ENCODE data around the gene ZBTB48.
A peak's percentile ranks its signal among the peaks of the same experiment; 100 is the strongest.
"Not testable (repeated sequence)": the region's sequence is repeated elsewhere in the genome, so short reads cannot be mapped to it uniquely, and the experiment has no call there.

The ZBTB48 gene

DNA sequence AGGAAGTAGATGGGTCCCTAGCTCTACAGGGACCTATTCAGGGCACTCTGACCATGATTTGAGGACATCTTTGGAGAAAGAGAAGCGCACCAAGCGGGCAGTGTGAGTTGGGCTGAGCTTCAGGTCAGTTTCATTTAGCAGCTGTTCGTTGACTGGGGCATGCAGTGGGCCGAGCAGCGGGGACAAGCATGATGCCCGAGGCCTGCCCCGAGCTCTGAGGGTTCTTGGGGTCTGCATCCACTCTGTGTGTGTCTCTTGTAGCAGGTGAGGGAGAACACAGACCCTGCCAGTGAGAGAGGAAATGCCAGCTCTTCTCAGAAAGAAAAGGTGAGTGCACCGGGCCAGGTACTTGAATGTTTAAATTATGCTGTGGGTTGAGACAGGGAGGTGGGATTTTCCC, 50.2 kb downstream of the ZBTB48 start:
- TF ChIP-seq CTCF (conservative IDR thresholded peaks at IDR 0.05; ENCODE audit: low read depth, low read length), result no peak
- no peak for DNase-seq (ENCODE audit: low read depth)
- no peak overlapping the region for H3K4me3 ChIP-seq (ENCODE audit: low read length)

- no peak overlapping the region for H3K4me3 ChIP-seq (ENCODE audit: low read length)
- no peak for TF ChIP-seq CTCF (conservative IDR thresholded peaks at IDR 0.05; ENCODE audit: low read depth, low read length)
- DNase-seq (ENCODE audit: low read depth), result no peak
Measured at GRCh38 chr1:6631058-6631457, 51.3 kb downstream of the ZBTB48 start.

DNA sequence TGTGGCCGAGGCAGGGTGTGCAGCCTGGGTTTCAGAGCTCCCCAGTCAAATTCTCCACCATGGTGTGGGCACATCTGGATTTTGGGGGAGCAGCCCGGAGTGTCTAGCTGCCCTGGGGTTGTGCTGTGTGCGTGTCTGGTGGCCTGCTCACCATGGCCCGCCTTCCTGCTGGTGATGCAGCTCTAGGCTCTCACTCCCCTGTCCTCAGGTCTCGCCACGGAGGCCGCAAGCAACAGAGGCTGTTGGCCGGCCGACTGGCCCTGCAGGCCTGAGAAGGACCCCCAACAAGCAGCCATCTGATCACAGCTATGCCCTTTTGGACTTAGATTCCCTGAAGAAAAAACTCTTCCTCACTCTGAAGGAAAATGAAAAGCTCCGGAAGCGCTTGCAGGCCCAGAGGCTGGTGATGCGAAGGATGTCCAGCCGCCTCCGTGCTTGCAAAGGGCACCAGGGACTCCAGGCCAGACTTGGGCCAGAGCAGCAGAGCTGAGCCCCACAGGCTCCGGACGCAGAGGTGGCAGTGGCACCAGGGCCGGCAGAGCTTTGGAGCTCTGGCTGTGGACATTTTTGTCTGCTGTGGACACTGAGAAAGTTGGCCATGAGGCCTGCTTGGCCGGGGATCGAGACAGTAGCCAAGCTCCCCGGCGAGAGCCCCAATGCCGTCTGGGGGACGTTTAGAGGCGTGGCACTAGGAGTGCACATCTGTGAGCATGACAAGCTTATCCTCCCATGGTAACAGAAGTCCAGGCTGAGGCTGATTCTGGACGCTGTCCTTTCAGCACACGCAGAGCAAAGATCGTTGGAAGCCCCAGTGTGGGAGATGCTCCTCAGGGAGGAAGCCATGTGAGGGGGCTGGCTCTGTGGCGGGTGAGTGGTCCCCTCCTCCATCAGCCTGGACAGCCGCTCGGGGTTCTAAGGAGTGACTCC, 53.1 kb downstream of the ZBTB48 start:
- no peak for DNase-seq (ENCODE audit: low read depth)
- no peak overlapping the region for H3K4me3 ChIP-seq (ENCODE audit: low read length)
- no peak for TF ChIP-seq CTCF (conservative IDR thresholded peaks at IDR 0.05; ENCODE audit: low read depth, low read length)

DNA sequence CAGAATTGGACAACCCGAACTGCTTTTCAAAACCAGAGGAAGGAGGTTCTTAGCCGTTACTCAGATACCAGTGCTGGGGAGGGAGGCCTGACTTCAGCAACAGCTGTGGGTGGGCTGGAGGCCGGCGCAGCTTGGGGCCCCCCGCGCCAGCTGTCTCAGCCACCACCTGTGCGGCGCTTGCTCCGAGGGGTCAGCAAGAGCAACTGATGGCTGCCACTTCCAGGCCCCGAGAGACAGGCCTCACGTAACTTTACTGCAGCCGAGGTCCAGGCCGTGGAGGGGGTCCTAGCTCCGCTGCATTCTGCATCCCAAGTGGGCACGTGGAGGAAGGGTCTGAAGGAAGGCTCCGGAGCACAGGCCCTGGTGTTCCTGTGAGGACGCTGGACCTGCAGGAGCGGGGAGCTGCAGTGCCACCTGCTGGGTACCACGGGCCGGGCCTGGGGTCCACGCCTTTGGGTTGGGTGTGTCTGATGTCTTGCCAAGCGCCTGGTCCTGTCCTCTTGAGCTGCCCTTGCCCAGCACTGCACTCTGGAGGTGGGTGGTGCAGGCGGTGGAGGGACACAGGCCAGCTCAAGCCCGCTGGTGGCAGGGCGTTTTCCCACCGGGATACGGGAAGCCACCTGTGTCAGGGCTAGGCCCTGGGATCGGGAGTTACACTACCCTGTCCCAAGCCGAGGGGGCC, 54.7 kb downstream of the ZBTB48 start:
- DNase-seq (ENCODE audit: low read depth), result no peak
- TF ChIP-seq CTCF (conservative IDR thresholded peaks at IDR 0.05; ENCODE audit: low read depth, low read length), result peak; percentile 75
- H3K4me3 ChIP-seq (ENCODE audit: low read length), result no peak overlapping the region

GRCh38 chr1:6635161-6635909, 55.5 kb downstream of the ZBTB48 start:
- no peak overlapping the region for H3K4me3 ChIP-seq (ENCODE audit: low read length)
- no peak for TF ChIP-seq CTCF (conservative IDR thresholded peaks at IDR 0.05; ENCODE audit: low read depth, low read length)
- no peak for DNase-seq (ENCODE audit: low read depth)

DNA sequence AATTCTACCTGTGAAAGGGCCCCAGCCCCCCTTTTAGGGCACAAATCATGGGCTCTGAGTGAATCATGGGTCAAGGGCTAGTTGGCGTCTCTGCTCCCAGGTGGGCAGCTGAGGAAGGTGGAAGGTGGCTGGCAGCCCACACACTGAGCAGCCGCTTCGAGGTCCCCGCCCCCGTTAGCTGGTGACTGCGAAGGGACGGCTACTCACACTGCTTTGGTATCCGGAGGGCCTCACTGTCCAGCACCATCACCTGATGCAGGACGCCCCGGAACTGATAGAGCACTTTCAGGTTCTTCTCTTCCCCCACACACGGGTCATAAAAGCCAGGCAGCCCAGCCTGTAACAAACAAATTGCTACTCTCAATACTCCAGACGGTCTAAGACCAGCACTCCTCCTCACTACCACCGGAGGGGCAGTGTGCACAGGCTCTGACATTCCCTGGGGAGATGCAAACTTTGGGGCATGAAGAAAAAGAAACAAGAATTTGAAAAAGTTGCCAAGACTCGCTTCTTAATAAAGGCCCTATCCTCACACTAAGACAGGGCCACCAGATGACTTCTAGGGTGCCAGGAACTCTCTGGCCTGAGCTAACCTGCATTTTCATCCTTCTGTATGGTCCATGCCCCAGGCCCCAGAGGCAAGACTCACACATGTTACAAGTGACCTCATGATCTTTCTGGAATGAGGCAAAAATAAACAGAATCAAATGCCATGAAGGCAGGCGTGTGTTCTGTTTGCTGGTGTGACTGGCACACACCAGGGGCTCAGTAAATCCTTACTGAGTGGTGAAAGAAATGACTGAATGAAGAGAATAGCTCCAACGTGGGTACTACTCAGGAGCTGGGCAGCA, 56.3 kb downstream of the ZBTB48 start:
- DNase-seq (ENCODE audit: low read depth), result no peak
- H3K4me3 ChIP-seq (ENCODE audit: low read length), result no peak overlapping the region
- TF ChIP-seq CTCF (conservative IDR thresholded peaks at IDR 0.05; ENCODE audit: low read depth, low read length), result no peak

DNA sequence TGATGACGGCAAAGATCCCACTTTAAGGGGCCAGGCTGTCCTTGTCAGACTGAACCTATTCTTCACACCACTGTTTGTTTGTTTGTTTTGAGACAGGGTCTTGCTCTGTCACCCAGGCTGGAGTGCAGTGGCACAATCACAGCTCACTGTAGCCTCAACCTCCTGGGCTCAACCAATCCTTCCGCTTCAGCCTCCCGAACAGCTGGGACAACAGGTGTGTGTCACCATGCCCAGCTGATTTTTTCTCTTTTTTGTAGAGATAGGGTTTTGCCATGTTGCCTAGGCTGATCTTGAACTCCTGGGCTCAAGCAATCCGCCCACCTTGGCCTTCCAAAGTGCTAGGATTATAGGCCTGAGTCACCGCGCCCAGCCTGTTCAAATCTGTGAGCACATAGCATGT, 57.0 kb downstream of the ZBTB48 start:
- H3K4me3 ChIP-seq (ENCODE audit: low read length); DNase-seq (ENCODE audit: low read depth): not testable (repeated sequence)

All from retinal pigment epithelial cell (primary cell).